RCC 7860 (cell line): Measurements from ENCODE around the gene CASK.
A peak's percentile ranks its signal among the peaks of the same experiment; 100 is the strongest.

ENCODE experiments used
- DNase-seq: peaks from one replicate; pipeline ENCODE4 v3.0.0-alpha.2; 2015; ENCODE audit warnings: low spot score
- FAIRE-seq: peaks from 2 replicates; lab custom pipeline; 2012; peaks lifted over from hg19 to GRCh38; lab: Jason Lieb, UNC

Gene CASK

GRCh38 chrX:41591906-41592305 lies 331.4 kb downstream of the CASK start:
- DNase-seq: no peak
- FAIRE-seq: peak; percentile 17

GRCh38 chrX:41590641-41591040 lies 332.7 kb downstream of the CASK start:
- DNase-seq (no peak), FAIRE-seq (no peak)

DNA sequence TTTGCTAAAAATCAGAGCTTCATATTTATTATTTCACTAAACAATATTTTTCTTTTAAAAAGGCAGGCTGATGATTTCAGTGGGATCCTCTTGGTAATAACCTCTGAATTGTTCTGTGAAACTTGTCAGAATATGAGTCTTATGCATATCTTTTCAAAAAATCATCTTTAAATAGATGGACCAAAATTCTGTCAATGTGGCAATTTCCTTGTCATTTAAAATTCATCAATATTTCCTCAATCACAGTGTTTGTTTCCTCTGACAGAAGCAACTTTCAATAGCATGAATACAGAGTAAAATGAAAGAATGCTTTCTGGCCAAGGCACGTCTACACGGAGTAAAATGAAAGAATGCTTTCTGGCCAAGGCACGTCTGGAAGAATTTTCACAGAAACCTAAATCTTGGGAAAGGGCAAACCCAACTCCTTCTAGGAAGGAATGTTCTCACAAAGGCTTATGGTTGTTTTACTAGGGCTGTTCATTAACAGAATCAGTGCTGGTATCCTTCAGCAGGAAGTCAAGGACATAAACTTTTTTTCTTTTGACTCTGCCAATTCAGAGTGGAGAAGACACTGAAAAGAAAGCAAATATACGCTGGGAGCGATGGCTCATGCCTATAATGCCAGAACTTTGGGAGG lies 333.6 kb downstream of the CASK start:
- peak; percentile 59 for DNase-seq
- peak; percentile 90 for FAIRE-seq

DNA sequence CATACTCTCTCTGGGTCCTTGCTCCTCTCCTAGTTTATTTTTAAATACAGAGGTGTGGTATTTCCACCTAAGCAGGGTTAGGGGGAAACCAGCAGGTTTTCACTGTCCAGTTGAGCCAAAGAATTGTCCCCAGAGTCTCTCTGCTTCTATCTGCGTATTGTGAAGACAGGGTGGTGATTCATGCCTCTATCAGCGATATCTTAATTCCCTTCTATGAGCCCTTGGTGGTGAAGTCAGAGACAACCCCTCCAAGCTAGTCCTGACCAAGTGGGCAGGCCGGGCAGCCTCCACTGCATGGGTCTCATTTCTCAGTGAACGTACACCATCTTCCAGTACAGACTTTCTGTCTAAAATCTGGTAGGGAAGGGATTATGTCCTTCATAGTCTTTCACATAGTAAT lies 335.1 kb downstream of the CASK start:
- no peak for DNase-seq
- FAIRE-seq: no peak

DNA sequence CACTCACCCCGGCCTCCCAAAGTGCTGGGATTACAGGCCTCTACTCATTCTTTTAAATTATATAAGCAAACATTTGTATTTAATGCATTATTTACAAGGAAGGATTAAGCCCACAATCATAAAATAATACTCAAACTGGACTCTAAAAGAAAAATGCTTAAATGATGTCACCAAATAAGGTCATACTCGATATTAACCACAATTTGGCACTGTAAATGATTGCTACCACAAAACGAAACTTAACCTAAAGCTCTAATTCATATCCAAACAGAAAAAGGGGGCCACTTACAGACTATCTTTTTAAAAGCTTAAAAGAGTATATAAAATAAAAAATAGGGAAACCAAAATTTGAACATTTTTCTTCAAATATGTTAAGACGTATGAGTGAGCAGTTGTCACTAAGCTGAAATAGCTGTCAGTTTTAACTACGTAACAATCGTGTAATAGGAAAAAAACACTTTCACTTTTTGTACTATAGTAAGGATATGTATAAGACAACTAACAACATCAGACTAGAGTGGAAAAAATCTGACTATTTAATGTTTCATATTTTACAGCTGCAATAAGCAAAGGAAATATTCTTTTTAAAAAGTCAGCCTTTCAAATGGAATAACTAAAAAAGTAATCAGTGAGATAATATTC lies 342.8 kb downstream of the CASK start:
- DNase-seq: no peak
- FAIRE-seq: no peak

GRCh38 chrX:41563876-41564275 lies 359.5 kb downstream of the CASK start:
- peak; percentile 66 for FAIRE-seq

DNA sequence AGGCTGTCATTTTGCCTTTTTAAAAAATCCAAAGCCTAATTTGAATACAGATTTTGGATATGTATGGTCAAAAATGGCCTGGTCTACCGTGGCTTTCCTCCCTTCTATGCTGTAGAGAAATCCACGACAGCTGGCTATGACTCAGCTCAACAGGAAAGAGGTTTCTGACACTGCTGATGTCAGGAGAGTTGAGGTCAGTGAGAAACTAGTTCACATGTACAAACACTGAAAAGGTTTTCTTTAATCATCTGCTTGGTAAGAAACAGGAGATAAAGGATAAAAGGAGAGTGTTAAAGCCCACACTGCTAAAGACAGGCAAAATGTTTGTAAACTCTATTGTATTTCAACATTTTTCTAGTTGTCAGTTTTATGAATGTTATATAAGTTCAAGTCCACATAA lies 362.3 kb downstream of the CASK start:
- DNase-seq: peak; percentile 61
- peak; percentile 89 for FAIRE-seq

More at GRCh38 chrX:41563876-41564275, 359.5 kb downstream of the CASK start:
- DNase-seq: no peak

DNA sequence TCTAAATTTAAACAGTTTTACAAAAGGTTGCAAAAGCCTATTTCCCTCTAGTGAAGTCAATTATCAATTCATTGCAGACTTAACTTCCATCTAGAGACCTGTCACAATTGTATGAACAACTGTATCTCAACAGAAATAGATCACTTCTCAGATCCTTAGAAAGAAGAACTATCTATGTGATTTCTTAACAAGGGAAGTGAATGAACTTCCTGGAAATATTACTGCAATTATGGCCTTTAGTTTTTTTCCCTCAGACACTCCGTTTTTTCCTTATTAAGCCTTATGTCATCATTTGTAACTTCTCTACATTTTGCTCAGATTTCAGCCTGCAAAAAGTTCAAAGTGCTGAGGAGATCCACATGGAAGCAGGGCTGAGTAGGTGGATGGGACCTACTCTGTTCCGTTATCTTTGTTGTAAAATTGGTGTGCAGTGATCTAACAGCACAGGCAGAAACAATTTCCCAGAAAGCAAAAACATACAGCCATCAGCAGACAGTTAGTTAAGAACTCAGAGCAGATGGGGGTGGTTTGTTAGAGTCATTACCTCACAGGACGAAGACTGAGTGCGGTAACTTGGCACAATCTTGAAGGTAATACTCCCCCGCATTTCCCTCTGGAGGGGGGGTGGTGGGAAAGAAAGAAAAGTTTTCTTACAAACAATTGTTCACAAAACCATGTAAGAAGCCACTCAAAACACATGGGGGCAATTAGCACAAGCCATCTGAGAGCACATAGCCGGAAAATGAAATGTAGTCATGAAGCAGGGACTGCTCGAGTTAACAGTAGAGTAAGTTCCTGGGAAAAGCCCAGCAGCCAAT lies 363.9 kb downstream of the CASK start:
- DNase-seq: peak; percentile 51
- peak; percentile 52 for FAIRE-seq

DNA sequence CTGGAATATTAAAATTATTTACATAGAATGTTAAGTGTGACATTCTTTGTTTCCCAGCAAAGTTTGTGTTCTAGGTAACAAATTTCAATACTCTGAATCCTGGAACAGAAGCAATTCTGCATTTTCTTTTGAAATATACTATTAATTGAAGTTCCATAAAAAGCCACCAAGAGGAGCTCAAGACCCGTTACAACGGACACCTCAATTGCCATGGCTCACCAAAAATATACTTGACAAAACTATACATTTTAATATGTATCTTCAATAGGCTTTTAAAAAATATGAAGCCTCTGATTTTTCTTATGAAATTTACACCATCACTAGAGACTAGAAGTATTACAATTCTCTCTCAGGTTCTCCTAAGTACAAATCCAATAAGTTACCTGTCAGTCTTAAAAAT lies 364.8 kb downstream of the CASK start:
- DNase-seq (no peak), FAIRE-seq (peak; percentile 73)

DNA sequence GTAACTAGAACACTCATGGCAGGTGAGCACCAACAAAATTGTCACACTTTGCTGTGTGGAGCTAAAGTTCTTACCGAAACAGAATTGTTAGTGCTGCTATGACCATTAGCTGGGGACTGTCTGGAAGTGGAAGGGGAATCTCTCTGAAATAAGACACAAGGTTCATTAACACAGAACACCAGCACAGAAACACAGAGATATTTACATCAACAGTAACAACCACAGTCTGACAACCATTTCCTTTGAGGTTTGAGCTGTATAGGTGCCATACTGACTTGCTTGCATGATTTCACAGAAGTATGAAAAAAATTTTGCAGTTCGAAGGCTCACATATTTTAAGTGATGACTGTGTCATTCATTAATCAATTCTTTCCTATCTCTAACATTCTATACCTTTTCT lies 366.4 kb downstream of the CASK start:
- DNase-seq (peak; percentile 13), FAIRE-seq (no peak)

DNA sequence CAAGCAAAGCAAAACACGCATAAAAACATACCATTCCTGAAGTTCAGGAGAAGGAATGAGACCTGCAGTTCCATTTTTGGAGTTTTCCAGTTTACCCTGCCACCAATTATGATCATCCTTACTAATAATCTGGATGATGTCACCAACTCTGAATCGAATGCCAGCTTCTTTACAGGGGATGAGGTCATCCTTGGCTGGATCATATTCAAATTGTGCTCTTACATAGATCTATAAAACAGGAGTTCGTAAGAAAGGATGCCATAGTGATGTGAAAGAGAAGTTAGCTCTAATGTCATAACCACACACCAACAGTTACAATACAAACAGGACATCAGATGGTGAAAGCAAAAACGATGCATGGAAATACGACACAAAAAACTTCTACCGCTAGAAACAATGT lies 369.7 kb downstream of the CASK start:
- DNase-seq (no peak), FAIRE-seq (no peak)

GRCh38 chrX:41548411-41548810 lies 374.9 kb downstream of the CASK start:
- DNase-seq (no peak), FAIRE-seq (no peak)

- no peak for FAIRE-seq
- DNase-seq: no peak
These were observed 379.7 kb downstream of the CASK start for GRCh38 chrX:41543668-41544067.

- no peak for FAIRE-seq
- no peak for DNase-seq
These were observed 380.3 kb downstream of the CASK start for GRCh38 chrX:41543025-41543424.

DNA sequence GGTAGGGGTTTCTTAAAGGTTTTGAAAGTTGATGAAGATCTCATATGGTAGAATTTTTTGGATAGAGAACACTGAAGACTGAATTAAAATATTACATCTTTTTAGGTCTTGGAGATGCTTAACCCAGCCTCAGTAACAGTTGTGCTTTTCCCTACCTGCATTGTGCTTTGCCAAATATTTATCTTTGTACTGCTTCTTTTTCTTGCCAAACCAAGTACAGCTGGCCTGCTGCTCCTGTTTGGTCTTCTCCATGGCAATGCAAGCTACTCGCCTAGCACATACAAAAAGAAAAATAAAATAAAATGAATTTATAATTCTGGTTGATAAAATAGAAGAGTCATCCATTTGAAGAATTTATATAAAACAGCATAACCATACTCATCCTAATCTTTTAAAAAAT lies 380.8 kb downstream of the CASK start:
- FAIRE-seq: no peak
- DNase-seq: no peak

DNA sequence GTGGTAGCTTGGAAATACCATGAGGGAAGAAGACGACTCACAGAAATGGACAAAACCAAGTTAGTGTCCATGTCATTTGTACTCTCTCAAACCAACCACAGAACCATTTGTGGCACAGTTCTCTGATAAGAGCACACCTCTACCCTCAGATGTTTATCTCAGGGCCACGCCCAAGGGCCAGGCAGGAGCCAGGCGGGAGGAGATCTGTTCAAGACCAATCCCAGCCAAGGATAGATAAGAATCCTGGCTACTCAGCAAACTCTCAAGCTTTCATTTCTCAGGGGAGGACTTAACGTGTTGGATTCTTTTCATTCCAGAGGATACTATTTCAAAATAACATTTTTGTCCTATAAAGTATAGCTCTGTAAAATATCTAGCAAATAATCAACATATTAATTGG lies 381.2 kb downstream of the CASK start:
- FAIRE-seq (no peak), DNase-seq (peak; percentile 22)

GRCh38 chrX:41541386-41541785 lies 382.0 kb downstream of the CASK start:
- no peak for FAIRE-seq

GRCh38 chrX:41538707-41539106 lies 384.6 kb downstream of the CASK start:
- no peak for FAIRE-seq
- no peak for DNase-seq

More at GRCh38 chrX:41541386-41541785, 382.0 kb downstream of the CASK start:
- no peak for DNase-seq

GRCh38 chrX:41530085-41530484 lies 393.3 kb downstream of the CASK start:
- DNase-seq: no peak
- no peak for FAIRE-seq

DNA sequence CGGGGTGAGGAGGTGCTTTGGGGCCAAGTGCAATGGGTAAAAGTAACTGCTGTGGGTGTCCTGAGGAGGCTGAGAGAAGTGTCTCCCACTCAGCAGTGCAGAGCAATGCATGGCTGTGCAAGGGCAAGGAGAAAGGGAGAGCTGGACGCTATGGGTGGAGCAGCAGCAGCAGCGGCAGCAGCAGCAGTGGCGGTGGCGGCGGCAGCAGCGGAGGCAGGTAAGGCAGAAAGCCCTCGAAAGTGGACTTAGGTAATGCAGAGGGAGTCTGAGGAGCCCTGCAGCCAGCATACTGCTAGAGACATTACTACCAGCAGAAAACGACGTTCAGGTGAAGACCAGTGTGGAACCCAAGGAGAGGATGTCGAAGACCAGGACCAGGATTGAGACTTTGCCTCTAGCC lies 394.1 kb downstream of the CASK start:
- DNase-seq: no peak
- FAIRE-seq: no peak

DNA sequence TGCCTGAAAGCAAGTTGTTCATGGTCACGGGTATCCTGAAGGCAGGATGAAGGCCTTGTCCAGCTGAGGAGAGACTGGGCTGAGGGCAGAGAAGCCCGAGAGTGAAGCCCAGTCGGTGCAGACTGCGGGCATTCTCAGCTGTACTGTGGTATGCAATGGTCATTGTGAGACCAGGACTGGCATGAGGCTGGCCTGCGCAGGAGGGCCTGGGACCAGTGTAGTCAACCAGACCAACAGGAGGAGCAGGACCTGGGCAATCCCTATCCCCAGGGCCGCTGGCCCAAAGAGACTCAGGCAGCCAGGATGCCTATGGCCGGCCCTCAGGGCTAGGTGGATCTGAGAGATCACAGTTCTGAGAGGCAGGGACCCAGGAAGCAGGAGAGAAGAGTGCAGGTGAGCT lies 394.6 kb downstream of the CASK start:
- DNase-seq (no peak), FAIRE-seq (no peak)

DNA sequence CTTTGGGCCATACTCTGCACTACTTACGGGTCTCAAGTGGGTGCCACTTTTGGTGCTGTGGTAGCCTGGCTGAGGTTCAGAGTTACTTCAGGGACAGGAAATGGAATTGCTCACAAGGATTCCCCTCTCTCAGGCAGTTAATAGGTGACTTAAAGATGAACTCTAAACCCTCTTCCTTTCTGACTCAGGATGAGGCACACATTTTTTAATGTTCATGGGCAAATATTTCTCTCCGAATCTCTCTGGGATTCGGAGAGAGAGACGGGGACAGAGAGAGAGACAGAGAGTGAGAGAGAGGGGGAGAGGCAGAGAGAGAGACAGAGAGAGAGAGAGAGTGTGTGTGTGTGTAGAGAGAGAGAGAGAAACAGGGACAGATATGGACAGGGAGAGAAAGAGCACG lies 396.4 kb downstream of the CASK start:
- DNase-seq (peak; percentile 90), FAIRE-seq (peak; percentile 98)
